Measurements from ENCODE around the gene APPL1.
A peak's percentile ranks its signal among the peaks of the same experiment; 100 is the strongest.

Gene APPL1

DNA sequence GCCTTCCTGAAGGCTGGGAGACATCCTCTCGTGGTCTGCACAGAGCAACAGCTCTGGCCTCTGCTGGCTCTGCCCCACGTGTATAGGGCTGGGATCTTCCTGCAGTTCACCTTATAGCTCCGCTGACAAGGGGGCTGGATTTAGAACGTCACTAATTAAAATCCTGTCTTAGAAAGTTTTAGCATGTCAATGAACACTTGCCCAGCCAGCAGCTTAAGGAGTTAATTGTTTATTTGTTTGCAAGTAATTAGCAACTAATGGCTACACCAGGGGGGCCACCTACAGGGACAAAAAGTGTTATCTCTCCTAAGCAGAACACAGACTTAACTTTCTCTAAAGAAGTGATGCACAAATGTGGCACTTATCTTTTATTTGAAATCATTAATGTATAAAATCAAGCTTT is 27.6 kb upstream of the APPL1 start, which contains the start of gene HESX1:
Gene HESX1, minus strand, starts transcription at position 84 of the 403 bp plus-strand sequence. Its CDS starts 60 bp downstream, at position 24.
- H3K4me3 ChIP-seq (ENCODE audit: low read depth, low read length): no peak within 1 kb of the TSS
- TF ChIP-seq, protein P1, sequence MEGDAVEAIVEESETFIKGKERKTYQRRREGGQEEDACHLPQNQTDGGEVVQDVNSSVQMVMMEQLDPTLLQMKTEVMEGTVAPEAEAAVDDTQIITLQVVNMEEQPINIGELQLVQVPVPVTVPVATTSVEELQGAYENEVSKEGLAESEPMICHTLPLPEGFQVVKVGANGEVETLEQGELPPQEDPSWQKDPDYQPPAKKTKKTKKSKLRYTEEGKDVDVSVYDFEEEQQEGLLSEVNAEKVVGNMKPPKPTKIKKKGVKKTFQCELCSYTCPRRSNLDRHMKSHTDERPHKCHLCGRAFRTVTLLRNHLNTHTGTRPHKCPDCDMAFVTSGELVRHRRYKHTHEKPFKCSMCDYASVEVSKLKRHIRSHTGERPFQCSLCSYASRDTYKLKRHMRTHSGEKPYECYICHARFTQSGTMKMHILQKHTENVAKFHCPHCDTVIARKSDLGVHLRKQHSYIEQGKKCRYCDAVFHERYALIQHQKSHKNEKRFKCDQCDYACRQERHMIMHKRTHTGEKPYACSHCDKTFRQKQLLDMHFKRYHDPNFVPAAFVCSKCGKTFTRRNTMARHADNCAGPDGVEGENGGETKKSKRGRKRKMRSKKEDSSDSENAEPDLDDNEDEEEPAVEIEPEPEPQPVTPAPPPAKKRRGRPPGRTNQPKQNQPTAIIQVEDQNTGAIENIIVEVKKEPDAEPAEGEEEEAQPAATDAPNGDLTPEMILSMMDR (IDR thresholded peaks at IDR 0.05; ENCODE audit: low read depth, low read length, missing control alignments): no peak
- in situ Hi-C loops (cut with HindIII; ENCODE audit: low sequenced_read_pairs): no loop called here
- DNase-seq (ENCODE audit: low read depth): no peak

DNA sequence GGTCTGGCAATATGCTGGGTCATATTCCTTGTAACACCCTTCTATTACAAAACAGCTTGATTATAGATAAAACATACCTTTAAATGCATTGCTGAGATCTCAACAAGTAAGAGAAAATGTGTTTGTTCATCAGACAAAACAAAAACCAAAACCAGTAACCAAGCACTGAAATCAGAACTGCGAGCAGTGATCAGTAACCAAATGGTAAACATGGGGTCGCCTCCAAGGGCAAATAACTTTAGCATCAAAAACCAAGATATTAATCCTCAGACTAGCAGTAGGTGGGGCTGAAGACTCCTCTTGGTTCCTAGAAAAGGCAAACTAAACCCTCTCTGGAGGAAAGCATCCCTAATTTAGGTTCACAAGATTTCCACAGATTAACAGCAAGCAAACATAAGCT is 21.1 kb upstream of the APPL1 start:
- no peak for DNase-seq (ENCODE audit: low read depth)
- in situ Hi-C loops (cut with HindIII; ENCODE audit: low sequenced_read_pairs): no loop called here
- TF ChIP-seq, protein P1 (IDR thresholded peaks at IDR 0.05; ENCODE audit: low read depth, low read length, missing control alignments): no peak
- H3K4me3 ChIP-seq (ENCODE audit: low read depth, low read length): no peak overlapping the region

DNA sequence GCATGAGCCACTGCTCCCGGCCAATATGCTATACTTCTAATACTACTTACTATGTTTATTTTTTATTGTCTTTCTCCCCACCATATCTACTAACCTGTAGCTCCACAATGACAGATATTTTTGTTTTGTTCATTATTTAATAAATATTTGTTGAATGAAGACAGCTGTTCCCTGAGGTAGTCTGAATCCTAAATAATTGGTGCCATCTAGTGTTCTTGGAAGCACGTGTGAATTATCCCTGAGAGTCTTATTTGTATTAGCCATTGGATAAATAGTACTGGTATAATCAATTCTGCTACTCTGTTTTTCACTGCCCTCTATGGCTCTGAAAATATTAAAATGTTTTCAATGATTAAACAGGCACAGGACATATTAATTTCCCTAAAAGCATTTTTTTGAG is 5.6 kb upstream of the APPL1 start:
- in situ Hi-C loops (cut with HindIII; ENCODE audit: low sequenced_read_pairs): no loop called here
- DNase-seq (ENCODE audit: low read depth): no peak
- TF ChIP-seq, protein P1 (IDR thresholded peaks at IDR 0.05; ENCODE audit: low read depth, low read length, missing control alignments): peak; percentile 28
- H3K4me3 ChIP-seq (ENCODE audit: low read depth, low read length): no peak overlapping the region

DNA sequence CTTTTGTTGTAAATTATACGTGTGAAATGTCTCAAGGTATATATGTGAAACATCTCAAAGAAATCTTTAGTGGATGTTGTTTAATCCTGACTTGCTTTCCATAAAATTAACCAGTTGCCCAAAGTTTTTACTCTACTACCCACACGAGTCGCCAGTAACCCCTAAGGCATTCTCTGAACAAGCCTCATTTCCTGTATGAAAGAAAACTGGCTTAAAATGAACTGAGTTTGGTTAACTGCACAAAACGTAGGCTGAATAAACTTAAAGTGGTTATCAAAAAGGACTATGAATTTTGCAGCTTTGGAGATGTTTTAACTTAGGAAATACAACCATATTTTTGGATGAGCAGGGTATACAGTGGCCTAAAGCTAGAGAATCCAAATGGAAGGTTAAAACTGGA is 2.7 kb upstream of the APPL1 start:
- no peak for DNase-seq (ENCODE audit: low read depth)
- H3K4me3 ChIP-seq (ENCODE audit: low read depth, low read length): no peak overlapping the region
- in situ Hi-C loops (cut with HindIII; ENCODE audit: low sequenced_read_pairs): no loop called here
- TF ChIP-seq, protein P1 (IDR thresholded peaks at IDR 0.05; ENCODE audit: low read depth, low read length, missing control alignments): no peak

DNA sequence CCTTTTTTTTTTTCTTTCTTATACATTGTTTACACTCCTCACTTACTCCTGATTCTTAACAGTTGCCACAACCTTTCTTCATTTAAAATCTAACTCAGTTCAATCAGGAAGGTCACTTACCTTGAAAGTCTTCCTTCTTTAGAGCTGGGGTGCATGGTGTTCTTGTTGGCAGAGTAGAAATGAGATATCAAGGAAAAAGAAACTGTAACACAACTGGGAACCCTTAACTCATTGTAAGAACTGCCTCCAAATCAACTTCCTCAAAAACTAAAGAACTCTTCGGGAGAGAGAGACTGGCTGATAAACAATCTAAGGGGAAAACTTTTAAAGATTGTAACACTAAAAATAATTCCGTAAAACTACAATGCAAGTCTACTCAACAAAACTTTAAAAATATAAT is 1.4 kb upstream of the APPL1 start:
- TF ChIP-seq, protein P1 (IDR thresholded peaks at IDR 0.05; ENCODE audit: low read depth, low read length, missing control alignments): no peak
- in situ Hi-C loops (cut with HindIII; ENCODE audit: low sequenced_read_pairs): no loop called here
- H3K4me3 ChIP-seq (ENCODE audit: low read depth, low read length): no peak overlapping the region
- no peak for DNase-seq (ENCODE audit: low read depth)

DNA sequence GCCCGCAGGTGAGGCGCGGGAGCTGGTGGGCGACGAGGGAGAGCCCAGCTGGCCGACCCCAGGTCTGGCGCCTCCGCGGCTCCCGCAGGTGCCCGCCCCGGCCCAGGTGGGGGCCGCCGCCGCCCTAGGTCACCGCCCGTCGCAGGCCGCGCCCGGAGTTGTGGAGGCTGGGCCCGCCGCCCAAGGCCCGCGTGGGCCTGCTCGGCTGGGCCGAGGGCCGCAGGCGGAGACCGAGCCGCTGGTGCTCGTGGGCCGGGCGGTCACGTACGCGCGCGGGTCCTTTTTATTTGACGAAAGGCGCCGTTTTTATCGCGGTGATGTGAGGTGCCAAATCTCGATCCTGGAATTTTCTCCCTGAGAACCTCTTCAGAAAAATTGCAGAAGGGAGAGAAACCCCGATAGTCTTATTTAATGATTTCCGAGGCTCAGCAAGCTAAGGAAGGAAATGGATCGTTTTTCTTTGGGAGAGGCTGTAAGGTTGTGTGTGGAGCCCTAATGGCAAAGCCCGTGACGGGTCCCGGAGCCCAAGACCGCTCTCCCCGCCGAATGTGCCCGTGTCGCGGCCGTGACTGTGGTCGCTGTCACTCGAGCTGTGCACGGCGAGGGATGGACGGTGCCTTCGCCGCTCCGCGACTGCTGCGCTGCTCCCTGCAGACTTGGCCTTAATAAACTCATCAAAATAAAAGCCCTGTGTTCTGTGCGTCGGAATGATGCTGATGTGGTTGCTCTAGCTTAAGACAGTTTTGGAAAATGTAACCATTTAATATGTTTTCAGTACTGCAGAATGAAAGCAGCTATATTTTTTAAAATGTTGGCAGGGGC is 612 bp downstream of the APPL1 start:
- TF ChIP-seq, protein P1 (IDR thresholded peaks at IDR 0.05; ENCODE audit: low read depth, low read length, missing control alignments): no peak
- in situ Hi-C loops (cut with HindIII; ENCODE audit: low sequenced_read_pairs): no loop called here
- peak overlapping the region; percentile 57 for H3K4me3 ChIP-seq (ENCODE audit: low read depth, low read length)
- DNase-seq (ENCODE audit: low read depth): no peak

Data from astrocyte of the cerebellum (primary cell).